Liver (tissue), 9 donors: ENCODE results near the gene GBE1. TPM values are rescaled to one million over a fixed set of nuclear protein-coding genes. Genes with fewer than 3 reads are reported as not detected.

Experiments used
- DNase-seq: peaks from one replicate; pipeline ENCODE4 v3.0.0-alpha.2; 2017; ENCODE audit warnings: low spot score
- H3K27ac ChIP-seq, 2 donors: one replicate each; pipeline ENCODE4 v1.7.0; 2013; ENCODE audit warnings: inconsistent platforms in 2 of 2, low read length in 2 of 2, control low read depth in 1 of 2, low read depth in 1 of 2, mild to moderate bottlenecking in 1 of 2
- H3K27me3 ChIP-seq, 4 donors: one replicate each; pipeline versions ENCODE4 v1.6.1 to v1.7.0; 2013; ENCODE audit warnings: low read length in 3 of 4, inconsistent platforms in 1 of 4, mild to moderate bottlenecking in 1 of 4, moderate library complexity in 1 of 4; ENCODE audit not compliant: control insufficient read depth in 4 of 4, insufficient read depth in 4 of 4
- H3K36me3 ChIP-seq, 4 donors: one replicate each; pipeline versions ENCODE4 v1.6.1 to v1.7.0; 2013; ENCODE audit warnings: low read length in 3 of 4, mild to moderate bottlenecking in 3 of 4, low read depth in 1 of 4, moderate library complexity in 1 of 4; ENCODE audit not compliant: control insufficient read depth in 4 of 4, insufficient read depth in 3 of 4
- H3K4me1 ChIP-seq, 4 donors: one replicate each; pipeline versions ENCODE4 v1.6.1 to v1.7.0; 2013; ENCODE audit warnings: low read length in 3 of 4, mild to moderate bottlenecking in 3 of 4, moderate library complexity in 1 of 4; ENCODE audit not compliant: control insufficient read depth in 4 of 4, insufficient read depth in 4 of 4
- H3K4me3 ChIP-seq, 3 donors: one replicate each; pipeline versions ENCODE4 v1.6.1 to v1.7.0; 2013; ENCODE audit warnings: low read length in 3 of 3, control low read depth in 1 of 3, low read depth in 1 of 3, mild to moderate bottlenecking in 1 of 3
- H3K9ac ChIP-seq, 2 donors: one replicate each; pipeline ENCODE4 v1.7.0; 2013; ENCODE audit warnings: low read length in 2 of 2, mild to moderate bottlenecking in 2 of 2, moderate library complexity in 2 of 2, control low read depth in 1 of 2, low read depth in 1 of 2
- H3K9me3 ChIP-seq, 4 donors: one replicate each; pipeline versions ENCODE4 v1.6.1 to v1.7.0; 2013; ENCODE audit warnings: low read length in 3 of 4; ENCODE audit not compliant: control insufficient read depth in 4 of 4
- ATF3 ChIP-seq: IDR thresholded peaks from 2 replicates; pipeline ENCODE4 v1.6.1; 2016; ENCODE audit warnings: antibody characterized with exemption
- CTCF ChIP-seq: fragments of 150-350 bp; IDR thresholded peaks from 2 replicates; pipeline ENCODE4 v1.5.1; 2017; ENCODE audit warnings: improper control_type of control experiment, low read depth, low read length; ENCODE audit not compliant: missing input control
- EGR1 ChIP-seq, 2 donors: IDR thresholded peaks; 2 replicates each; pipeline ENCODE4 v1.6.1; 2016 to 2018; ENCODE audit warnings: antibody characterized with exemption in 2 of 2, low read depth in 2 of 2
- FOXA1 ChIP-seq: IDR thresholded peaks from 2 replicates; pipeline ENCODE4 v1.6.1; 2016; ENCODE audit warnings: antibody characterized with exemption
- FOXA2 ChIP-seq: IDR thresholded peaks from 2 replicates; pipeline ENCODE4 v1.6.1; 2016; ENCODE audit warnings: antibody characterized with exemption
- GABPA ChIP-seq, 2 donors: IDR thresholded peaks in 1 of 2; conservative IDR thresholded peaks in 1 of 2; 2 replicates each; pipeline ENCODE4 v1.6.1; 2016; ENCODE audit warnings: antibody characterized with exemption in 2 of 2, mild to moderate bottlenecking in 1 of 2, moderate library complexity in 1 of 2
- HNF4A ChIP-seq, 2 donors: conservative IDR thresholded peaks; 2 replicates each; pipeline ENCODE4 v1.6.1; 2016; ENCODE audit warnings: antibody characterized with exemption in 2 of 2, mild to moderate bottlenecking in 2 of 2
- JUND ChIP-seq, 2 donors: IDR thresholded peaks; 2 replicates each; pipeline ENCODE4 v1.6.1; 2016; ENCODE audit warnings: antibody characterized with exemption in 2 of 2
- MAX ChIP-seq: IDR thresholded peaks from 2 replicates; pipeline ENCODE4 v1.6.1; 2016; ENCODE audit warnings: antibody characterized with exemption
- NR2F2 ChIP-seq: IDR thresholded peaks from 2 replicates; pipeline ENCODE4 v1.6.1; 2016; ENCODE audit warnings: antibody characterized with exemption
- RAD21 ChIP-seq, 2 donors: IDR thresholded peaks; 2 replicates each; pipeline ENCODE4 v1.6.1; 2016; ENCODE audit warnings: antibody characterized with exemption in 2 of 2, mild to moderate bottlenecking in 2 of 2
- REST ChIP-seq: IDR thresholded peaks from 2 replicates; pipeline ENCODE4 v1.6.1; 2016; ENCODE audit warnings: antibody characterized with exemption, mild to moderate bottlenecking
- RXRA ChIP-seq, 2 donors: IDR thresholded peaks; 2 replicates each; pipeline ENCODE4 v1.6.1; 2017 to 2018; ENCODE audit warnings: antibody characterized with exemption in 2 of 2, mild to moderate bottlenecking in 1 of 2
- SP1 ChIP-seq: IDR thresholded peaks from 2 replicates; pipeline ENCODE4 v1.6.1; 2018; ENCODE audit warnings: antibody characterized with exemption, mild to moderate bottlenecking
- TAF1 ChIP-seq: conservative IDR thresholded peaks from 2 replicates; pipeline ENCODE4 v1.6.1; 2016; ENCODE audit warnings: antibody characterized with exemption, mild to moderate bottlenecking
- YY1 ChIP-seq: IDR thresholded peaks from 2 replicates; pipeline ENCODE4 v1.6.1; 2016; ENCODE audit warnings: antibody characterized with exemption, mild to moderate bottlenecking
- WGBS: extraction: QIAGEN DNeasy Blood & Tissue Kit; methylation state at CpG from one replicate; pipeline ENCODE4 v1.1.7; 2013; 5-methylcytosine and 5-hydroxymethylcytosine counted together
- polyA plus RNA-seq, 2 donors: library from polyadenylated mRNA; stranded (reverse) in 1 of 2; unstranded in 1 of 2; fragments of 200-250 nt in 1 of 2; fragments of >200 nt in 1 of 2; fragmentation: Nextera tagmentation in 1 of 2; extraction: Ambion mirVana in 1 of 2; gene quantifications; one replicate each; pipeline versions ENCODE4 v1.2.1 to v1.2.3, GENCODE V29; 2013 to 2015
- total RNA-seq, 2 donors: library from RNA; depleted of rRNA; stranded (reverse); fragments of >200 nt; gene quantifications; one replicate each; pipeline ENCODE4 v1.2.3, GENCODE V29; 2014
- donor health status: healthy.
- donor health status: healthy.
- donor health status: healthy.
- donor health status: healthy.
- donor health status: healthy.

GBE1 gene
- total and polyA plus RNA-seq, 4 donors: 22.5 to 95.6 (median 25.8) TPM

- H3K27ac ChIP-seq: no peak overlapping the region
- no peaks in the 10 kb centered on the region for H3K27me3 ChIP-seq
- WGBS: 83% methylated on average over 7 of the region's 7 CpGs
- H3K4me3 ChIP-seq: no peak overlapping the region
- H3K36me3 ChIP-seq: no peaks in the 10 kb centered on the region
- TF ChIP-seq FOXA1 (no peak), TAF1 (no peak), HNF4A (conservative IDR thresholded peaks at IDR 0.05) (no peak), GABPA (IDR thresholded peaks at IDR 0.05 in 1 of 2, conservative IDR thresholded peaks at IDR 0.05 in 1 of 2) (no peak), EGR1 (IDR thresholded peaks at IDR 0.05; ENCODE audit: low read depth in 2 of 2) (no peak), YY1 (no peak), MAX (no peak), REST (no peak), RXRA (IDR thresholded peaks at IDR 0.05) (no peak), JUND (IDR thresholded peaks at IDR 0.05) (no peak), ATF3 (no peak), RAD21 (IDR thresholded peaks at IDR 0.05) (no peak), NR2F2 (no peak), CTCF (no peak)
- no peaks in the 10 kb centered on the region for H3K9me3 ChIP-seq
- DNase-seq: no peak
- H3K9ac ChIP-seq: no peak overlapping the region
- no peaks in the 10 kb centered on the region for H3K4me1 ChIP-seq
Observed at GRCh38 chr3:81465510-81466200, 295.8 kb downstream of the GBE1 start.

- 90% methylated on average over 3 of the region's 3 CpGs for WGBS
- no peak for DNase-seq
Observed at GRCh38 chr3:81463781-81464180, 297.7 kb downstream of the GBE1 start.

More at GRCh38 chr3:81463781-81464180, 297.7 kb downstream of the GBE1 start:
- no peak for TF ChIP-seq FOXA2
- no peak for TF ChIP-seq HNF4A (conservative IDR thresholded peaks at IDR 0.05)
- no peak for TF ChIP-seq GABPA (IDR thresholded peaks at IDR 0.05 in 1 of 2, conservative IDR thresholded peaks at IDR 0.05 in 1 of 2)
- TF ChIP-seq ATF3: no peak
- no peak for TF ChIP-seq FOXA1
- no peak for TF ChIP-seq REST
- TF ChIP-seq JUND (IDR thresholded peaks at IDR 0.05): no peak
- TF ChIP-seq RAD21 (IDR thresholded peaks at IDR 0.05): no peak
- no peak for TF ChIP-seq NR2F2
- TF ChIP-seq SP1: no peak
- TF ChIP-seq RXRA (IDR thresholded peaks at IDR 0.05): no peak
- TF ChIP-seq EGR1 (IDR thresholded peaks at IDR 0.05; ENCODE audit: low read depth in 2 of 2): no peak
- no peaks in the 10 kb centered on the region for H3K36me3 ChIP-seq
- no peaks in the 10 kb centered on the region for H3K27me3 ChIP-seq
- no peaks in the 10 kb centered on the region for H3K4me1 ChIP-seq
- H3K9ac ChIP-seq: no peak overlapping the region
- H3K27ac ChIP-seq: no peak overlapping the region
- H3K9me3 ChIP-seq: no peaks in the 10 kb centered on the region
- no peak overlapping the region for H3K4me3 ChIP-seq
